Tongue (tissue), 2 donors: ENCODE results near the gene UTP20. TPM values are rescaled to one million over a fixed set of nuclear protein-coding genes. Genes with fewer than 3 reads are reported as not detected.
"Not testable (repeated sequence)": the region's sequence is repeated elsewhere in the genome, so short reads cannot be mapped to it uniquely, and the experiment has no call there.

Experiments
- DNase-seq: peaks from one replicate; pipeline ENCODE4 v3.0.0-alpha.2; 2015
- total RNA-seq: library from RNA; depleted of rRNA; stranded (reverse); fragments of >200 nt; gene quantifications from one replicate; pipeline ENCODE4 v1.2.3, GENCODE V29; 2014

The UTP20 gene
- total RNA-seq, 1 donor from 2014 or later = 20.1 TPM

DNA sequence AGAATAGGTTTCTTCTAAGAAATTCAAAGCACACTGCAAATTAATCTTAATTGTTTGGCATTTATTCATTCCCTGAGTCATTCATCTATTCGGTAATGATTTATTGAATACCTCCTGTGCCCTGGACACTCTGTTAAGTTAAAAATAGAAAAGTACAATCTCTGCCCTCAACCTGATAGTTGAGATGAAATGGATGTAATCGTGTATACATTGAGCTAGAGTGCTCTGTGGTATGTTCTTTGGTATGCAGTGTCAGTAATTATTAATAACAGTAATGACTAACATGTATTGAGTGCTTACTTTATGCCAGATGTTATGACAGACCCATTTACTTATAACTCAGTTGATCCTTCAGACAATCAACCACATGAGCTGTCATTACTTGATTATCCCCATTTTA lies 47.6 kb downstream of the UTP20 start:
- DNase-seq = no peak

GRCh38 chr12:101328917-101329316 lies 49.0 kb downstream of the UTP20 start:
- no peak for DNase-seq

DNA sequence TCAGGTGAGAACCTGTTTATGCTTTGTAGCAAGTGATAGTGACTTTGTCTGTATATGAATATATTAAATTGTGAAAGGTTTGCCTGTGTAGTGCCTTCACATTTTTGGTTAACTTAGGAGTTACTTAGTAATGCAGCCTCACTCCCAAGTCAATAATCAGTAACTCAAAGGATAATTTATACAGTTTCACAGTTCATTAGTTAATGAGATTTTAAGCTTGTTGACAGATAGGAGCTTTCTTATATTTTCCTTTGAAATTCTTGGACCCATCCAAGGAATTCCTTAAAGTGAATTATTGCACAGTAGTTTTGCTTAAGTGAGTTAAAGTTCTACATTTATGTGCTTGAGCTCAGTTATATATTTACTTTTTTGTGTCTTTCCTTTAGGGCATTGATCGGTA lies 50.7 kb downstream of the UTP20 start:
- DNase-seq = no peak

DNA sequence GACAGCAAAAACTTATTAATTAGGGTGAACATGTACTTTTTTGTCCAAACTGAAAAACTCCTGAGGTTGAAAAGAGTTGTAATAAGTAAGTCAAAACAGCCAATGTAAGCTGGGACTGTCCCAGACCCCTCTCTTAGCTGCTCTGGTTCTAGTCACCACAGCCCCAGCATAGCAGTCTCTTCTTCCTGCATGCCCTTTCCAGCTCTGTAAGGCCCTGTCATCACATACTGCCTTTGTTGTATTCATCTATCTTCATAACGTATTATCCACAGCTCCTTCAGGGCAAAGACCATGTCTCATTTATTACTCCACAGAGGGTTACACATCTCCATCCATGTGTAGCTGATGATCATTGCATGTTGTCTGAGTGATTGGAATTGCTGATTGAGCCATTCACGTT lies 56.5 kb downstream of the UTP20 start:
- DNase-seq = no peak

GRCh38 chr12:101338087-101338486 lies 58.2 kb downstream of the UTP20 start:
- no peak for DNase-seq

GRCh38 chr12:101343893-101344292 lies 64.0 kb downstream of the UTP20 start:
- no peak for DNase-seq

GRCh38 chr12:101351682-101352081 lies 71.8 kb downstream of the UTP20 start:
- DNase-seq = no peak

GRCh38 chr12:101356794-101357193 lies 76.9 kb downstream of the UTP20 start:
- DNase-seq = no peak

DNA sequence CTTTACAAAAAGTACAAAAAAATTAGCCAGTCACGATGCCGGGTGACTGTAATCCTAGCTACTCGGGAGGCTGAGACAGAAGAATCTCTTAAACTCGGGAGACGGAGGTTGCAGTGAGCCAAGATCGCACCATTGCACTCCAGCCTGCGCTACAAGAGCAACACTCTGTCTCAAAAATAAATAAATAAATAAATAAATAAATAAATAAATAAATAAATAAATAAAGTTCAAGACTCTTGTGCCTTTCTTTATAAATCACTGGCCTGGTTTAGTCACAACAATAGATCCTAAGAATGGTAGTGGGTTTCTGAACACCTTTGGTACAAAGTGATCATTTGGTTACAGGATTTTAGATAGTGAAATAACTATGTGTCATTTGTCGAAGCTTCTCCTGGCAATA lies 81.5 kb downstream of the UTP20 start:
- no peak for DNase-seq

- no peak for DNase-seq
Observed at GRCh38 chr12:101368016-101368415, 88.1 kb downstream of the UTP20 start.

- no peak for DNase-seq
Observed at GRCh38 chr12:101372431-101372830, 92.5 kb downstream of the UTP20 start.

DNA sequence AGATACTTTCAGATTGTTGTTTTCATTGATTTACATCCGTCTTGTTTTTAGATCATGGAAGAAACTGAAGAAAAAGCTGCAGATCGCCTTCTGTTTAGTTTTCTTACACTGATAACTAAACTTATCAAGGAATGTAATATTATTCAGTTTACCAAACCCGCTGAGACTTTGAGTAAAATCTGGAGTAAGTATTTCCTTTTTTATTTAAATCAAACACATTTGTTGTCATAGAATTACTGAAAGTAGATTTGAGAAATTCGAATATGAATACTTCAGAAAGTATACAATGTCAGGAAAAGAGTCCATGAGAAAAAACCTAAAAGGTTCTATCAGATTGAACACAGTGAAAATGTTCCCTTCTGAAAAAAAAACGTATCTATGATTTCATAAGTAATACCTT lies 95.7 kb downstream of the UTP20 start:
- no peak for DNase-seq

DNA sequence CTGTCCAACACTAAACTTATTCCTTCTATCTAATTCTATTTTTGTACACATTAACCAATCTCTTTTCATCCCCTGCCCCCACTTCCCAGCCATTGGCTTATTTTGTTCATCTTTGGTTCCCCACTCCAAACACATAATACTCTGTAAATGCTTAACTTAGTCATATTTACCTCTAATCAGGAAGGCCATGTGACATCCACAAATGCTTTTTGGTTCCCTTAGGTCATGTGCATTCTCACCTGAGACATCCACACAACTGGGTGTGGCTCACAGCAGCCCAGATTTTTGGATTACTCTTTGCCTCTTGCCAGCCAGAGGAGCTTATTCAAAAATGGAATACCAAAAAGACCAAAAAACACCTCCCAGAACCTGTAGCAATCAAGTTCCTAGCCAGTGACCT lies 99.2 kb downstream of the UTP20 start:
- DNase-seq = no peak

DNA sequence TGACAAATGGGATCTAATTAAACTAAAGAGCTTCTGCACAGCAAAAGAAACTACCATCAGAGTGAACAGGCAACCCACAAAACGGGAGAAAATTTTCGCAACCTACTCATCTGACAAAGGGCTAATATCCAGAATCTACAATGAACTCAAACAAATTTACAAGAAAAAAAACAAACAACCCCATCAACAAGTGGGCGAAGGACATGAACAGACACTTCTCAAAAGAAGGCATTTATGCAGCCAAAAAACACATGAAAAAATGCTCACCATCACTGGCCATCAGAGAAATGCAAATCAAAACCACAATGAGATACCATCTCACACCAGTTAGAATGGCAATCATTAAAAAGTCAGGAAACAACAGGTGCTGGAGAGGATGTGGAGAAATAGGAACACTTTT lies 111.3 kb downstream of the UTP20 start:
- DNase-seq = not testable (repeated sequence)

DNA sequence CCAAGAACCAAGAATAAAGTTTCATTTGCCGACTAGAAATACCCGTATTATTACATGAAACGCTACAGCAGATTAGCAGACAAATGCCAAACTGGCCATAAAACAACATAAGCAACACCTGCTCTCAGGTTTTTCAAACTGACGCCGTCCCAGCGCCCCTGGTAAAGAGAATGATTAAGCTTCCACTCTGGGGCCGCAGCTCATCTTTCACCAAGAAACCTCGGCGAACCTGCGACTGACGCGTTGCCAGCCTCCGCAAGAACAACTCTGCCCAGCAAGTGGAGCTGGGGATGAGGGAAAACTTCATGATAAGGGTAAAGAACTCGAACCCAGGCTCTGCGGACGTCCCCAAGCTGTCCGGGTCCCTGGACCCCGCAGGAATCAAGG lies 127.1 kb downstream of the UTP20 start:
- DNase-seq = no peak

- peak; percentile 94 for DNase-seq
Observed at GRCh38 chr12:101407436-101408345, 127.8 kb downstream of the UTP20 start, which contains the start of gene ARL1. Gene ARL1, minus strand, starts transcription at chr12:101407772. Its CDS starts 127 bp downstream, at chr12:101407645.

DNA sequence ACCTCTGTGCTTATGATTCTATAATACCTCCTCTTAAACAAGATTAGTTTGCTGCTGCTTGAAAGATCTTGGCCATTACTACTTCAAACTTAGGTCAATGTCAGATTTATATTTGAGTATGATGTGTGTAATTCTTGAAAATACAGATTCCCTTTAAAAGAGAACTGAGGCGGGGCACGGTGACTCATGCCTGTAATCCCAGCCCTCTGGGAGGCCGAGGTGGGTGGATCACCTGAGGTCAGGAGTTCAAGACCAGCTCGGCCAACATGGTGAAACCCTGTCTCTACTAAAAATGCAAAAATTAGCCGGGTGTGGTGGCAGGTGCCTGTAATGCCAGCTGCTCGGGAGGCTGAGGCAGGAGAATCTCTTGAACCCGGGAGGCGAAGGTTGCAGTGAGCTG lies 130.3 kb downstream of the UTP20 start:
- DNase-seq = not testable (repeated sequence)

- peak; percentile 77 for DNase-seq
Observed at GRCh38 chr12:101414533-101415119, 134.7 kb downstream of the UTP20 start.

DNA sequence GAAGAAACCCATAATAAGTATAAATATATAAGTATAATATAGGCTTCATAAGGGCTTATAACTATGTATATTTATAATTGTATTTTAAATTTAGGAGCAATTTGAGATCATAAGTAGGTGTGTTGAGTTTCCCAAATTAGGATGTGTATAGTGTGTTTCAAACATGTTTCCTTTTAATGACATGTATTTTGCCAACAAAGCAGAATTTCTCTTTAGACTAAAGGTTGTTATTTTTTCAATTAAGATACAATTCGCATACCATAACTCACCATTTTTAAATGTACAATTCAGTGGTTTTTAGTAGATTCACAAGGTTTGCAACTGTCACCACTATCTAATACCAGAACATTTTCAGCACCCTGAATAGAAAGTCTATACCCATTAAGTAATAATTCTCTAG lies 135.3 kb downstream of the UTP20 start:
- DNase-seq = no peak

DNA sequence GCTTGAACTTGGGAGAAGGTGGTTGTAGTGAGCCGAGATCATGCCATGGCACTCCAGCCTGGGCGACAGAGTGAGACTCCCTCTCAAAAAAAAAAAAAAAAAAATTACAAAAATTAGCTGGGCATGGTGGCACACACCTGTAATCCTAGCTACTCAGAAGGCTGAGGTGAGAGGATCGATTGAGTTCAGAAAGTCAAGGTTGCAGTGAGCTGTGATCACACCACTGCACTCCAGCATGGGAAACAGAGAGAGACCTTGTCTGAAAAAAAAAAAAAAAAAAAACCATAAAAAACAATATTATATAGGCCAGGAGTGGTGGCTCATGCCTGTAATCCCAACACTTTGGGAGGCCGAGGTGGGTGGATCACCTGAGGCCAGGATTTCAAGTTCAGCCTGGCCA lies 142.2 kb downstream of the UTP20 start:
- DNase-seq = not testable (repeated sequence)

- DNase-seq = no peak
Observed at GRCh38 chr12:101424620-101425019, 144.7 kb downstream of the UTP20 start.

GRCh38 chr12:101430456-101430855 lies 150.6 kb downstream of the UTP20 start:
- no peak for DNase-seq

DNA sequence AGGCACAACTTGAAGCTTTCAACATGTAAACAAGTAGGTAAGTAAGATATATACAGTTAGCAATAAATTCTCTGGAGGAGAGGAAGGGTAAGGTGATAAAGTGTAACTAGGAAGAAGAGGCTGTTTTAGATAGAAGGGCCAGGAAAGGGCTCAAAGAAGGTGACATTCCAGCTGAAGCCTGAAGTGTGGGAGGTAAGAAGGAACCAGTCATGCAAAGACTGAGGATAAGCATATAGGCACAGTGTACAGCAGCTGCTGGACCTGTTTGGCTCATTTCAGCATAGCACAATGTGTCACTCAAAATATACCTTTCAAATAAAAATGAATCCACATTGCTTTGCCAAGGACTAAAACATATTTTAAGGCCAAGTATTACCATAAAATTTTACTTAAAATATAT lies 156.2 kb downstream of the UTP20 start:
- no peak for DNase-seq
